Daoy (cell line): ENCODE data around the gene INPP5D. TPM values are rescaled to one million over a fixed set of nuclear protein-coding genes. Genes with fewer than 3 reads are reported as not detected.
"Not testable (repeated sequence)": the region's sequence is repeated elsewhere in the genome, so short reads cannot be mapped to it uniquely, and the experiment has no call there.

ENCODE experiments used
- DNase-seq: peaks from one replicate; pipeline ENCODE4 v3.0.0-alpha.2; 2015; ENCODE audit warnings: low read depth
- total RNA-seq: library from RNA; depleted of rRNA; stranded (reverse); fragments of >200 nt; shearing (Covaris generic); gene quantifications from 2 replicates; pipeline ENCODE4 v1.2.3, GENCODE V29; 2014; rRNA removed

The INPP5D gene
- total RNA-seq: not detected in 2 replicates

DNA sequence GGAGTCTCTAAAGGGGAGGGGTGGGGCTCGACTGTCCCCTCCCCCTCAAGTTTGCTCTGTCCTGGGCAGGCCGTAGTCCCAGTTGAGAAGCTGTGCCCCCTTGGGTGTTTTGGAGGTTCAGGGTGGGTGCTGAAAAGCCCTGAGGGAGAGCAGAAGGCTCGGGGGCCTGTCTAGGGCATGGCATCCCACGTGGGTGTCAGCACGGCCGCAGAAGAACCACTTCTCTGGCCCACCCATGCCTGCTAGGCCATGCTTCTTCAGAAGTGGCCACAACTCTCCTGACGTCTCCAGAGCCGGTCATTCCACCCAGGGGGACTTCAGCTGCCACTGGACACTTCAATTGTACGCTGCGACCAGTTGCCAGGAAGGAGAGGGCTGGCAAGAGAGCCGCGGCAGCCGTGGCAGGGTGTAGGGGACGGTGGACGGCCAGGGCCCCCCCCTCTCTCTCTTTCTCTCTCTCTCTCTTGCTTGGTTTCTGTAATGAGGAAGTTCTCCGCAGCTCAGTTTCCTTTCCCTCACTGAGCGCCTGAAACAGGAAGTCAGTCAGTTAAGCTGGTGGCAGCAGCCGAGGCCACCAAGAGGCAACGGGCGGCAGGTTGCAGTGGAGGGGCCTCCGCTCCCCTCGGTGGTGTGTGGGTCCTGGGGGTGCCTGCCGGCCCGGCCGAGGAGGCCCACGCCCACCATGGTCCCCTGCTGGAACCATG lies at the start of gene INPP5D:
Gene INPP5D, plus strand, starts transcription at position 546 of the 704 bp plus-strand sequence. Its CDS starts 137 bp downstream, at position 683.
- no peak for DNase-seq

DNA sequence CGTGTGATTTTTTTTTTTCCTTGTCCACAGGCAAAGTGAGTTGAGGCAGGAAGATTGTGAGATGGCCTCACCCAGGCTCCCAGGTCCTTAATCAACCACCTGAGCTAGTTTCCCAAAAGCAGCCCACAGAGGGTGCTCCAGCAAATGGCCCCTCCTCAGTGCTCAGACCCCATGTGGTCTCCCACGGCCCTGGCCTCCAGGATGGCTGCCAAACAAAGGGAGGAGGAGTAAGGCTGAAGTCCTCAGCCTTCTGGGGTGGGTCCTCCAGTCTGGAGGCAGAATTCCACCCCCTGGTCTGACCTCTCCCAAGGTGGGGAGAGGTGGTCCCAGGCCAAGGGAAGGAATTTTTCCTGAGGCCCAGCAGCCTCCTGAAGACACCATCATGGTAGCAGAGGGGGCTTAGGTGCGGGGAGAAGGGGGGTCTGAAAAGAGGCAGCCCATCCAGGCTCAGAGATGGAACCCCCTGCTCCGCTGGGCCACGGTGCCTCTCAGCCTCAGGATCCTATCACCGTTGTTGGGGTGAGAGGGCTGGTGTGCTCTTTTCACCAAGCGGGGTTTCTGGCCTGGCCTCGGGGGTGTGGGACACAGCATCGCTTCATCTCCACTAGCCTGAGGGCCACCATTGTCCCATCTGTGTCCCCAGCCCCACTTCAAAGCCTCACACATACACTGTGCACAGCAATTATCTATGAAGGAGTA lies 49.4 kb upstream of the INPP5D start:
- DNase-seq: no peak

DNA sequence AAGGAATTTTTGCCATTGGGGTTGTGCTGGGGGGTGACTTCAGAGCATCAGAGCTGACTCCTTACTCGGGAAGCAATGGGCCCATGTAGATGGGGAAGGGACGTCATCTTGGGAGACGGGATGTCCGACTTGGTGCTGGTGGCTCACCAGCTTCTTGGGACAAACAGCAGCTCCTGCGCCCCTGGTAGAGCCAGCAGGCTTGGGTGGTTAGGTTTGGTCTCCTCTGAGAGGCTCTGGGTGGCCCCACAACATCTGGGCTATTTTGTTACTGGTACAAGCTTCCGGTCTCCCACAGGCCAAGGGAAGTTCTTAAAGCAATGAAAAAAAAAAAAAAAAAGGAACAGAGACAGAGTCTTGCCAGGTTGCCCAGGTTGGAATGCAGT lies 48.9 kb upstream of the INPP5D start:
- no peak for DNase-seq

DNA sequence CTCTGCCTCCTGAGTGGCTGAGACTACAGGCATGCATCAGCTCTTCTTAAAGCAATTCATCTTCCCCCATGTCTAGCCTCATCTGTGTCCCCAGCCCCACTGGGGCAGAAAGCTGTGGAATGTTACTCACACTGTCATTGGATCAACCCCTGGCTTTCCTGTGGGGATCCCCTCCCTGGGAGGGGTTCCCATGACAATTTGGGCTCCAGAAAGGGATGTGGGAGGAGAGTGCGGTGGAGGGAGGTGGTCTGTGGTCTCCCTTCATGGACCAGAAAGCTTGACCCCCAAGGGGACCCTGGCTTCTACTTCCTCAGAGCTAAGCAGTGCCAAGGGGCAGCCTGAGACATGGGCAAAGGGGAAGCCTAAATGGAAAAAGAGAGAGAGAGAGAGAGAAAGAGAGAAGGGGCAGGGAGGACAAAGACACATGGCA lies 48.4 kb upstream of the INPP5D start:
- no peak for DNase-seq

DNA sequence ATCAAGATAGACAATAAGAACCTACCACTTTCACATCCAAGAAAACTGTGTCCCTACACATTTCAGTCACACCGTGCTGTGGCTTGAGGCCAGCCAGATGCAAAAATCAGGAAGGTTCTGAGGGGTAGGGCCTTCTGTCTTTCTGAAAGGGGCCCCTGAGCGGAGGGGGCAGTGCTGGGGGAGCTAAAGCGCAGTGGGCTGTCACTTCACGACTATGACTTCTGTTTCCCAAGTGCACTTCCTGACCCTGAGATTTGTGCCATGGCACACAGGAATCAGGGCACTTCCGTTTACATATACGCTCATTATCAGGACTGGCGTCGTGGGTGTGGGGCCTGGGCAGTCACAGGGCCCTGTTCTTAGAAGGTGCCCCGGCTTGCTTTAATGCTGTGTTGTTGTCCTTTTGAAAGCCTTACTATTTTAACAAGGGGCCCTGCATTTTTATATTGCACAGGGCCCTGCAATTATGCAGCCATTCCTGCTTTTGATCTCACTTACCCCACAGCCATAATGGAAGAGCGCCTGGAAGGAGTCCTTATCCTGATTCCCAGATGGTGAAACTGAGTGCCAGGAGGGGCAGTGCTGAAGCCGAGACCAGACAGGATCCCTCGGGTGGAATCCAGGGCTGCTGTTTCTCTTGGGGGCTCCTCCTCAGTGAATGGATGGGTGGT lies 47.7 kb upstream of the INPP5D start:
- DNase-seq: no peak

DNA sequence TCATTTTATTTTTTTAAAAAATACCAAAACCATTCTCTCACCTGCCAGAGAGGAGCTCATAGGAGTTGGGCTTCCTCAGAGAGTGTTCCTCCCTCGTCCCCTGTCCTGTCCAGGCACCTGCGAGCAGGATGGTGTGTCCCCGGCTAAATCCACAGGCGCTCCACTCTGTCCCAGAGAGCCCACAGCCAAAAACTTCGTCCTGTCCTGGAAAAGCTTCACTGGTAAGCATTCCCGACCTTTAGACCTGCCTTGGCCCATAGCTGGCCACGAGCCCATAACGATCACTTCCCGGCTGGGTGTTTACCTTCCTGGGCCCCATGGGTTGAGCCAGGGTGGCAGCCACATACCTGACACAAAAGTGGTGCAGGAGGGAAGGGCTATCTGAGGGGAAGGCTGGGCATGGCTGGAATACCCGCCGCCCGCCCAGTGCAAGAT lies 47.1 kb upstream of the INPP5D start, which contains the start of gene NGEF:
Gene NGEF, minus strand, starts transcription at position 230 of the 435 bp plus-strand sequence. CDS start 38,366 bp downstream, outside the sequence.
- no peak for DNase-seq

DNA sequence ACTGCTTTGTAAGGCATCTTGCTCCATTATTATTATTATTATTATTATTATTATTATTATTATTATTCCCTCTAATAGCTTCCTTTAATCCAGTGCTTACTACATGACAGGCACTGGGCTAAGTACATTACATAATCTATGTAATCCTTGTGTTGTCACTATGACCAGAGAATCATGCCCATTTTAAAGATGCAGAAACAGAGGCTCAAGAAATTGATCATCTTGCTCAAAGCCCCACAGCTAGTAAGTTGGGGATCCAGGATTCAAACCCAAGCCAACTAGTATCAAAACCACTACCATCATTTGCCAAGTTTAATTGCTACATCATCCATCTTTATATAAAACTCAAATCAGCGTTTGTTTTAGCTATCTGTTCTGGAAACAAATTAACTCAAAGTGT lies 46.5 kb upstream of the INPP5D start:
- no peak for DNase-seq

DNA sequence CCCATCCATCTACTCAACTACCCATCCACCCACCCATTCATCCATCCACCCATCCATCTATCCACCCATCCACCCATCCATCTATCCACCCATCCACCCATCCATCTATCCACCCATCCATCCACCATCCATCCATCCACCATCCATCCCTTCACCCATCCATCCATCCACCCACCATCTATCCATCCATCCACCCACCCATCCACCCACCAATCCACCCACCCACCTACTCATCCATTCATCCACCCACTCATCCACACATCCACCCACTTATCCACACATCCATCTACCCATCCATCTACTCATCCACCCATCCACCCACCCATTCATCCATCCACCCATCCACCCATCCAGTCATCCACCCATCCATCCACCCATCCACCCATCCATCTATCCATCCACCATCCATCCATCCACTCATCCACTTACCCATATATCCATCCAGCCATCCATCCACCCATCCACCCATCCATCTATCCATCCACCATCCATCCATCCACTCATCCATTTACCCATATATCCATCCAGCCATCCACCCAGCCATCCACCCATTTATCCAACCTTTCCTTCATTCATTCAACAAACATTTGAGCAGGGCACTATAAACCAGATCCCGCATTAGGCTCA lies 45.0 kb upstream of the INPP5D start:
- no peak for DNase-seq

DNA sequence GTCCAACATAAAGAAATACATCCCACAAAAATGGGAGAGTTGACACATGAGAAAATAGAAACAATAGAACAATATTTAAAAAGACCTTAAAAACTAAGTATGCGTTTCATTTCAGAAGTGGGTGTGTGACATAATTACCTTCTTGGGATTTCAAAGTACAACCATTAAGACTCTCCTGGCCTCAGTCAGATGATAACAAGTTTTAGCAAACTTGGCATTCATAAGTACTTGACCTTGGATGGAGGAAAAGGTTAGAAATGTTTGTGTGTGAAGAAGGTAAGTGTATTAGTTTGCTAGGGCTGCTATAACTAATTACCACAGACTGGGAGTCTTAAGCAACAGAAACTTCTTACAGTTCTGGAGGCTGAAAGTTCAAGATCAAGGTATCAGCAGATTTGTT lies 42.2 kb upstream of the INPP5D start:
- no peak for DNase-seq

DNA sequence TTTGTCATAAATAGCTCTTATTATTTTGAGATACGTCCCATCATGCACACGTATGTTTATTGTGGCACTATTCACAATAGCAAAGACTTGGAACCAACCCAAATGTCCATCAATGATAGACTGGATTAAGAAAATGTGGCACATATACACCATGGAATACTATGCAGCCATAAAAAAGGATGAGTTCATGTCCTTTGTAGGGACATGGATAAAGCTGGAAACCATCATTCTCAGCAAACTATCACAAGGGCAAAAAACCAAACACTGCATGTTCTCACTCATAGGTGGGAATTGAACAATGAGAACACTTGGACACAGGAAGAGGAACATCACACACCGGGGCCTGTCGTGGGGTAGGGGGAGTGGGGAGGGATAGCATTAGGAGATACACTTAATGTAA lies 40.5 kb upstream of the INPP5D start:
- DNase-seq: not testable (repeated sequence)

DNA sequence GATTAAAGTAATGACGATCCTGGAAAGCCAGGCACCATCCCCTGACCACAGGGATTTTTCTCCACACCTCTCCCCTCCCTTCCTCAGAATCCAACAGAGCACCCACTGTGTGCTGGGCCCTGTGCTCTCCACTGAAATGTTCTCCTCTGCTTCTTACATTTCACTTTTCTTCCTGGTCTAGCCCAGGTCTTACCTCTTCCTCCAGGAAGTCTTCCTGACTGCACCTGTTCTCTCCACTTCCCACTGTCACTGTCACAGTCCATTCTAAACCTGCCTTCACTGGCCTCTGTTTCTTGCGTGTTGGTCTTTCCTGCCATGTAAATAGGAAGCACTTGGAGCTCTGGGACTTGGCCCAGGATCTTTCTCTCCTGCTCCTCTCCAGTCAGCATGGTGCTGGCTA lies 39.7 kb upstream of the INPP5D start:
- DNase-seq: no peak

DNA sequence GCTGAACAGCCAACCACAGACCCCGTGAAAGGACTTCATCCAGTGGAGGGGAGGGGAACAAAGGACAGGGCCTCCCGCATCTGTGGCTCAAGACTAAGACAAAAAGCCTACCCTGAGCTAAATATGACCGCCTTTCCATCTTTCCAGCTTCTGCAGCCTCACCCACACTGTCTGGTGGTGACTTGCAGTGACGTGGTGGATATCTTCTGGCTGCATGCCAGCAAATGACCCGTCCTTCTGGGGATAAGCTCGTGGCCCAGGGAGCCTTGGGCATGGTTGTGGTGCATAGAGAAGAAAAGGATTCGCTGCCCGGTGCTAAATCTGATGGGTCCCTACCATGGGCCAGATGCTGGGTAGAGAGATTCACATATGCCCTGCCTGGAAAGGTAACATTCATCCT lies 38.4 kb upstream of the INPP5D start:
- peak; percentile 41 for DNase-seq

DNA sequence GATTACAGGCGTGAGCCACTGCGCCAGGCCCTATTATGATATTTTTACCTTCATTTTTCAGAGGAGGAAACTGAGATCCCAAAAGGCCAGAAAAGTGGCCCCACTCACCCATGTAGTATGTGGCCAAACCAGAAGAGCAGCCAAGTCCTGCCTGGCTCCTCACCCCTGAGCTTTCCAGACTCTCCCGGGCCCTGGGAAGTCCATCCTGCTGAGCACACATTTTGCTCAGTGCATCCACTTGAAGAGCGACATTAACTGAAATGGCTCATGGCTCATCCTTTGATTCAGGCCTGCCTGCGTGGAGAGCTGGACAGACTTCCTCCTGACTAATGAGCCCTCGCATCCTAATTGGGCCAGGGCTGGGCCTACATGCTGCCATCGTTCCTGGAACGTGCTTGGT lies 37.6 kb upstream of the INPP5D start:
- DNase-seq: no peak

DNA sequence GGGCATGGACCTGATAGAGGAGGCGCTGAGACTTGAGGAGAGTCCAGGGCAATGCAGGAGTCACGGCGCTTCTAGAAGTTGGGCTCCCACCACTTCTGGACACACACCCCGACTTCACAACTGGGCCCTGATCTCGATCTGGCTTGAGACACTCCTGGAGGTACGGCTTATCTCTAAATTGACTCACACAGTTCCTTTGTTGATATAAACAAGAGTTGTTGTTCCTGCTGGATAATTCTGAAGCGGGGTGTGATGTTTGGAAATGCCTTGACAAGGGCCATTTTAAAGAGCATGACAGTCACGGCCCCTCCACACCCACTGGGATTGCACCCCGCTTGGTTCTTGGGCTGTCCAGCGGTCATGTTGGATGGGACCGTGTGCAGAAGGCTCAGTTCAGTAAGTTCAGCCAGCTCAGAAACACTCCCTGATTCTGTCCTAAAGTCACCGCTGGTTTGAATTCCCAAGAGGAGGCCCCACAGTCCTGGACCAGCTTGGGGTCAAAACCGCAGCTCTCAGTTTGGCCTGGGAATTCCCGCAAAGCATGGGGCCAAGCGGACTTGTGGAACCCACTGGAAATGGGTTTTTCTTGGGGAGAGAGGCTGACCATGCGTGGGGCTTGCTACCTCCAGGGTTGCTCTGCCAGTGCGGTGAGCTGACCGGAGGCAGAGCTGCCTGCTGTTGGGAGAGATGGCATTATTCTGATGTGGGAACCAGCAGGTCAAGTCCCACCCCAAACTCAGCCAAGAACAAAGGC lies 37.0 kb upstream of the INPP5D start:
- DNase-seq: no peak

DNA sequence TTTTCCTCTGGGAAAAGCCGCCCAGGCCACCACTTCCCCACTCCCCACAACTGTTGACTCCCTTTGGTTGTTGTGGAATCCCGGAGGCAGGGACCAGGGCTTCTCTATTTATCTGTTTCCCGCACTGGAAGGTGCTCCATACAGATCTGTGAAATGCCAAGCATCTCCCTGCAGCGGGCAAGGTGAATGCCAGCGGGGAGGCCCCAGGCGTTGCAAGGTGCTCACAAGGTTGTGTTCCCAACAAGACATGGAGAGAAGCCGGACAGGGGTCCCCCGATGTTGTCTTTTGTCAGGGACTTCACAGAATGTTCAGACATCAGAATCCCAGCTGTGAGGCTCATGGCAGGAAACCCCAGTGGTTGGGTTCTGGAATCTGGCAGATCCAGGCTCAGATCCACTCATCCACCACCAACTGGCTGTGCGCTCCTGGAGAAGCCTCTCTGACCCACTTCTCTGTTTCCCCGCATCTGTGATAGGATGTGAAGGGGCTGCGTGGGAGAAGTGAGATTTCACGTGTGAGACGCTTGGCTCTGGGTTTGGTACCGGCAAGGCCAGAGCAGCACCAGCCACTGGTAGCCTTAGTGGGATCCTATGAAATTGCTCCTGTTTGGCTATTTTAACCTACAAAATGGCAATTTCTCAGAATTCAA lies 36.3 kb upstream of the INPP5D start:
- DNase-seq: no peak

DNA sequence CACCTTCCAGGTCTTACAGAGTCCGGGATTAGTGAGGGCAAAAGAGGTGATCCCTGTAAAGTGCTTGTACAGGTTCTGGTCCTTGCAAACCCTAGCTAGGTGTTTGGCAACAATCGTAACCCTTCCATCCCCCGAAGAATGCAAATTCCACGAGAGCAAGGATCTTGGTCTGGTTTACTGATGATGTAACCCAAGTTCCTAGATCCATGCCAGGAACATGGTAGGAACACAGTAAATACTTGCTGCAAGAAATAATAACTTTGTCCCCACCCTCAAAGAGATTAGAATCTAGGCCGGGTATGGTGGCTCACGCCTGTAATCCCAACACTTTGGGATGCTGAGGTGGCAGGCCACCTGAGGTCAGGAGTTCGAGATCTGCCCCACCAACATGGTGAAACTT lies 34.4 kb upstream of the INPP5D start:
- DNase-seq: no peak

DNA sequence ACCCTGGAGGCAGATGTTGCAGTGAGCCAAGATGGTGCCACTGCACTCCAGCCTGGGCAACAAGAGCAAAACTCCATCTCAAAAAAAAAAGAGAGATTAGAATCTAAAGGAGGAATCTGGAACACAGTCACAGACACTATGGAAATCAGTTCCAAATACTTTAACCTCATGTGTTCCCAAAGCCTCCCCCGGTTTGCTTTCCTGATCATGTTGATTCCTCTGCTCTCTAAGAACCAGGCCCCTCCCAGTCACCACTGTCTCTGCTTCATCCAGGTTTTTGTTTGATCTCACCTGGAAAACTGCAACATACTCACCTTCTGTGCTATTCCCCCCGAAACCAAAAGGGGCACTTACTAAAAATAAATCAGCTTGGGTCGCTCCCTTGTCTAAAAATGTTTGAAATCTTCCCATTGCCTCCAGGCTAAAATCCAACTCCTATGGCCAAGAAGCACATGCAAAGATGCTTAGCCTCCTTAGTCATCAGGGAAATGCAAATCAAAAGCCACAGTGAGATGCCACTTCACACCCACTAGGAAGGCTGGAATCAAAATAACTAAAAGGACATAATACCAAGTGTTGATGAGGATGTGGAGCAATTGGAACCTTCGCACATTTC lies 33.8 kb upstream of the INPP5D start:
- peak; percentile 63 for DNase-seq

DNA sequence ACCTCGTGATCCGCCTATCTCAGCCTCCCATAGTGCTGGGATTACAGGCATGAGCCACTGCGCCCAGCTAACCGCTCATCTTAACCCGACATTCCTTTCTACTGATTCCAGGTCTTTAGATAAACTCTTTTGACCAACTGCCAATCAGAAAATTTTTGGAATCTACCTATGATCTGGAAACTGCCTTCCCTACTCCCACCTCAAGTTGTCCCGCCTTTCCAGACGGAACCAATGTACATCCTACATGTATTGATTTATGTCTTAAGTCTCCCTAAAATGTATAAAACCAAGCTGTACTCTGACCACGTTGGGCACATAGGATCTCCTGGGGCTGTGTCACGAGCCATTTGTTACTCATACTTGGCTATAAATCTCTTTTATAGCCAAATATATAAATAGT lies 30.8 kb upstream of the INPP5D start:
- DNase-seq: peak; percentile 41

DNA sequence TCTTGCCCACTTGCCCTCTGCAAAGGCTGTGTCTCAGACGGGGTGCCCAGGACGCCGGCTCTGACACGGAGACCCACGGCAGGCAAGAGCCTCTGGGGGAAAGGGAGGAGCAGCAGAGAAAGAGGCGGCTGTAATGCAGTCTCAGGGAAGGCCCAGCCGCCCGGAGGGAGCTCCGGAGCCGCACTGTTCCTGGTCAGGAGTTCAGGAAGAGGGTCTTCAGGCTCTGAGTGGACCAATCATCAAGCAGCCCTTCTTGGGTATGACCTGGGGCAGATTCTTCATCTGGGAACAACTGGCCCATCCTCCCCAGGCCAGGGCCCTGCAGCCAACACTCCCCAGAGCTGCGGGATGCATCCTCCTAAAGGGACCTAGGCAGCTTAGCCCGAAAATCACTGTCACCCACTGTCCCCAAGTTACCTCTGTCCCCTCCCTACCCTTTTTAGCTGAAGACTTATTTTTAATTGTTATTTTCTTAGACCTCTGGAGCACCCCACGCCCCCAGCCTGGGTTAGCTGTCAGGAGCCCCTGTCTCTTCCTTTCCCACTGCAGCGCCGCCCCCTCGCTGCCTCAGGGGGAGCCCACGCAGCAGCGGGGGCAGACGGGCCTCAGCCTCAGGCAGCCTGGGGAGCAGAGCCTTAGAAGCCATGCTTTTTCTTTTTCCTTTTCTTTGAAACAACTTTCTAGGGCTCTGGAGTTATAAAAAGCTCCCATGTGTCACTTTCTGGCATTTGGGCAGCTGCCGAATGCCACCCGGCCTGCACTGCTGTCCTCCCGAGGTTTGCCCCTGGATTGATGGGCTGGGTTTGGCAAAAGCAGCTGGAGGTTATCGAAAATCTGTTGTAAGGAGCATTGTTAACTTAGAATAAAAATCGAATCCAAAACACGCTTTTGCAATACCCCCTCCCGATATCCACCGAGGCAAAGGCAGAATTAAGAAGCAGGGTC lies 28.3 kb upstream of the INPP5D start:
- no peak for DNase-seq
